ENCODE results near the gene ASB10.

The ASB10 gene

DNA sequence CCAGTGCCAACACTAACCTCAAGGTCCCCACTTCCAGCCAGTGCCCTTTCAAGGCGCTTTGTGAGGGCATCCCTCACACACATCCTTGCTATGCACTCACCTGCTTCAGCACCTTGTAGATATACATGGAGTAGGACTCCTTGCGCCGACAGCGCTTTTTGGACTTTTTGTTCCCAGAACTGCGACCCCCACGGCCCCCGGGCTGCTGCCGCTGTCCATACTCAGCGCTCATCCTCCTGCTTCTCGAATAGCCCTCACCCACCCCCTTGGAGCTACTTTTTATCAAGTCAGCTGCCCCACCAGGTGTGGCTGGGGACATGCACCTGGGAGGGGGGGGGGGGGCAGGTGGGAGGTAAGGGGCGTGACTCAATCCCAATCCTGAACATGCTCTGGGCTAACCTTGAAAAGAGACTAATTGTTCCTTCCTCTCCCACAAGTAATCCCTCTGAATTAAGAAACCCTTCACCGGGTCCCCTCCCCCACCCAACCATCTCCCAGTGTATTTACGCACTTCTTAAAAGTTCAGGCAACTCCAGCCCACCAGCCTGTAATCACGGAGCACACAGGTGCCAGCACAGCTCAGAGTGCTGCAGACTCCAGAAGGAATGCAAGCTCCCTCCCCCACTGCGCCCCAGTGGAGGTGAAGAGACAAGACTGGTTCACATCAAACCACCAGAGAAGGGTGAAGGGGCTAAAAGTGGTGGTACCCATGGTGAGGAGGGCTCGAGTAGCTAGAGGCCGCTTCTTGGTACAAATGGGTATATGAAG, 23.2 kb upstream of the ASB10 start, which contains the start of gene H2BK1:
Gene H2BK1, minus strand, starts transcription at position 402 of the 768 bp plus-strand sequence. Its CDS starts 170 bp downstream, at position 232.
- DNase-seq, result peak in 1 of 56 donors; percentile 7

DNA sequence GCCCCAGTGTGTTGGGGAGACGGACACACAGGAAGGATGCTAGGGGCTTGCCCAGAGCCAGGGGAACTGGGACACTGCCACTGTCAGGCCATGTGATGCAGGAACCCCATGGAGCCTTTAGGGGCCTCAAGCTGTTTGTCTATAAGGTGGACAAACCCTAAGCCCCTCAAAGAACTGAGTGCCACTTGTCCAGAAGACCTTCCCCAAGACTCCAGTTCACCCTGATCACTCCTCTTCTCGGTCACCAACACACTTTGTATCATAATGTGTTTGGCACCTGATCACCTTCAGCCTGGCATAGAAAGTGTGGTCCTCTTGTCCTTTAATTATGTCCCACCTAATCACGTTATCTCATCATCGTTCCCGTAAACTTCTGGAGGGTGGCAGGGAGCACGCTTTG, 22.5 kb upstream of the ASB10 start:
- DNase-seq, result no peak

DNA sequence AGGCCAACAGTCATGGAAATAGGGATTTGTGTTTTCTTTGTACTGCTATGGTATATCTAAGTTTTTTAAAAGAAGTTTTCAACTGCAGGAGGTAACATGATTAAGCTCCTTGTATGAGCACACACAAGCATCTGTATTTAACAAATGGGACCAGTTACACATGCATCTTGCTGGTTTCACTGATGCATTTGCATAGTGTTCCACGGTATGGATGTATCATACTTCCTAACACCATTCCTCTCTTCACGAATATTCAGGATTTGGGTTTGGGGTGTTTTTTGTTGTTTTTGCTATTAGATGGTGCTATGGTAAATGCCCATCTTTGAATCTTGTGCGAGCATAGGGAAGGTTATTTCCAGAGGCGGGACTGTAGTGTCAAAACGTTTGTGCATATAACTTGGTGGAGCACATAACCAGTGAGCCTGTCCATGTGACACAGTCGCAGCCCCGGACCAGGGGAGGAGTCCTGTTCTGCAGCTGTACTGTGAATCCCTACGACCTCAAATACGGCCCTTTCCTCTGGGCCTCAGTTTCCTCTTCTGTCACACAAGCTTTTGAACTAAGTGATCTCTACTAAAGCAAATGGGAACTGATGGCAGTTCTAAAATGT, 21.3 kb upstream of the ASB10 start:
- no peak for DNase-seq

DNA sequence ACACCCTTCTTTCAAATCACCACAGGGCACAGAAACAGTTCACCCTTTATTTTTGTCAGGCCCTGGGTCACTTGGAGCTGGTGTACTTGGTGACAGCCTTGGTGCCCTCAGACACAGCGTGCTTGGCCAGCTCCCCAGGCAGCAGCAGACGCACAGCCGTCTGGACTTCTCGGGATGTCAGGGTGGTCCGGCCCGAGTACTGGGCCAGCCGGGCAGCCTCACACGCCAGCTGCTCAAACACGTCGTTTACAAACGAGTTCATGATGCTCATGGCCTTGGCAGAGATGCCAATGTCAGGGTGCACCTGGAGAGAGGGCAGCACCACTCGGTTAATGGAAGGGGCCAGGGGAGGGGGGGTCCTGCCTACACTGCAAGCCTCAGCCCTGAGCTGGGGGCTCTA, 20.8 kb upstream of the ASB10 start:
- DNase-seq, result no peak

DNA sequence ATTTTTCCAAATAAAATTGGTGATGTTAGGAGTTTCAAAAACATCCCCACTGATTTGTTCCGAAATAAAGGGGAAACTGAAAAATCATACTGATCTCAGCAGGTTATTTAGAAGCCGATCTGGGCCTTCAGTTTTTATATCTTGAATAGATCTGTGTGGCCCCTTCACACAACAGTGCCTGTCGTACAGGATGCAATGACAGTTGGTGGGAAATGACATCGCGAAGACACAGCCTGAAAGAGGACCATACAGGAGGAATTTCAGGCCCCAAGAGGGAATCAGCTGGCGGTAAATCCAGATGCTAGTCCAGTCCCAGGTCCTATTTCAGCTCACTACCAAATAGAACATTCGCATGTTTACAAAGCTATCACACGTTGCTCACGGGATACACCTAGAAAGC, 20.3 kb upstream of the ASB10 start:
- no peak for DNase-seq

DNA sequence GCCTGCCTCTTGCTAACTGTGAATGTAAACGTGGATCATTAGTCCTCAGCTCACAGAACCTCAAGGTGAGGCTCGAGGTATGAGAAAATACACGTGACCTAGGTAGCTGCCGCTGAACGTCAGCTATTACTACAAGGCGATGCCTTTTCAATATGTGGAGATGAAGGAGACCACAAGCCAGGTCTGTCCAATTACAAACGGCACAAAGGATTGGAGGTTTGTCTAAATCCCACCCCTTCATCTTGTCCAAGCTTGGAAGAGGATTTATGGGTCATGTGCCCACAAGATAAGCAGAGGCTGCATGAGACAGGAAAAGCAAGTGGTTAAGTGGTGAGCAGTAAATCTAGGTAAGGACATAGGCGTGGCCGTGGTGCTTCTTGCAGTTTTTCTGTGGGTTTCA, 19.9 kb upstream of the ASB10 start:
- DNase-seq, result no peak

DNA sequence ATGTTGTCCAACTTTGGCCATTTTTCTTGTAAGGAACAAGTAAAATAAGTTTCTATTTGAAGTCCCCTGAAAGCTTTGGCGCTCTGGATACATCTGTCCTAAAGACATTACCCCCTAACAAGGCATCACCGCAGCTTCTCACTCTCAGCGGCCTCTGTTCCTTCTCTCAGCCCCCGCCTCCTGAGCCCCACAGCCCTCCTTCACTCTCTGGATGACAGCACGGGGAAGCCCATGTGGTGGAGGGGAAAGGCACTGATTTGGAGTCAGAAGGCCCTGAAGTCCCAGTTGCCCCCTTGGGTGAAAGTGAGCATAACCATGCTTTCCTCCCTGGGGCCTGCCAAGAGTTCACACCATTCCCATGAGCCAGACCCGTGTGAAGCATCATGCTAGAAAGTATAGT, 18.7 kb upstream of the ASB10 start:
- DNase-seq, result no peak

DNA sequence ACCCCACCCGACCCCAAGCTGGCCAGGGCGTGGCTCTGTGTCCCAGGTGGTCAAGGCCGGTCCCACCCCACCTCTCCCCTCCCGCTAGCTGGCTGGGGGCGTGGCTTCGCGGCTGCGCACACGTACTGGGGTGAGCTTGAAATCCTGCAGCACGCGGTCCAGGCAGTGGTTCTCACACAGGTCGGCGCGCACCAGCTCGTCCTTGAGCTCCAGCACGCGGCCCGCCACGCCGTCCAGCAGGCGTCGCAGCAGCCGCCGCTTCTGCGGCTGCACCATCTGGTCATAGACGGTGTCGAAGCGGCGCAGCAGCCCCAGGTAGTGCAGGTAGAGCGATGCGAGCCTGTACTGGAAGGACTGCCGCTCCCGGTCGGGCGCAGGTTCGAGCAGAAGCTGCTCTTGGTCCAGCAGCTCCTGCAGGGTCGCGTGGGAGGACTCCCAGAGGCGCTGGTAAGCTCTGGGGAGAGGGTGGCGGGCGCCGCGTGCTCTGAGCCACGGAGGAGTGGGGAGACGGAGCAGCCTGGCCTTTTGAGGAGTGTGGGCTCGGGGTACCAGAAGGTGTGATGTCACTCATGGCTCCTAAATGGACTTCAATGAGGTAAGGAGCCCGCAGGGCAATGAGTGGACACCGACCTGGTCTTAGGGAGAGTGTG, 17.5 kb upstream of the ASB10 start:
- DNase-seq, result no peak

DNA sequence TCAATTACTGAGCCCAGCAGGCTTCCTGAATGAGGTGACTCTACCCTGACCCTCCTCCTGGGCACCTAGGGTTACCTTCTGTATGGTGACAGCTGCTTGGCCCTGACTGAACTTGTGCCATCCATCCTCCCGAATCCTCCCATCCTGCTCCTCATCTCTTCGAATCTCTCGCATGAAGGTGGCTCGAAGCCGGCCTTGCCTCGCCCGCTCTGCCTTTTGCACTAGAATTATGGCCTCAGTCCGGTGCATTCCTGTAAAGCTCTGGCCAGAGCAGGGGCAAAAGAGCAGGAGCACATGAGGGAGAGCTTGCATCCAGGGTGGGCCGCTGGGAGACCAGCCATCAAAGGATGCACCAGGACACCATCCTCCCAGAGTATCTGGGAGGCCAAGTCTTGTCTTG, 15.8 kb upstream of the ASB10 start:
- DNase-seq, result no peak

DNA sequence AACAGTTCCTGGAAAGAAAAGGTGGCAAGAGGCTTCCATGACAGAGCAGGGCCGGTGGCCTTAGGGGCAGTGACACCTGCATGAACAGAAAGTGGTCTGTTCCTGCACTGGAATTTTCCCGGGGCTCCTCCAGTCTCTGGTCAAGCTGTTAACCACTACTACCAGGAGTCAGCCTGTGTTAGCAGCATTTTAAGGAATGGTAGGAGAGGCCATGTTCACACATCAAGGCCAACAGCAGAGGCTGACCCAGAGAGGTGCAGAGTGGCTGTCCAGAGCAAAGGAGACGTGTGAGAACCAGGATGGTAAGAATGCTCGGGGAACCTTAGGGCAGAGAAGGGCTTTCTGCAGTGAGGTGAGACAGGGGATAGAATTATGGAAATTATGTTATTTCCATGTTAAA, 14.7 kb upstream of the ASB10 start:
- no peak for DNase-seq

DNA sequence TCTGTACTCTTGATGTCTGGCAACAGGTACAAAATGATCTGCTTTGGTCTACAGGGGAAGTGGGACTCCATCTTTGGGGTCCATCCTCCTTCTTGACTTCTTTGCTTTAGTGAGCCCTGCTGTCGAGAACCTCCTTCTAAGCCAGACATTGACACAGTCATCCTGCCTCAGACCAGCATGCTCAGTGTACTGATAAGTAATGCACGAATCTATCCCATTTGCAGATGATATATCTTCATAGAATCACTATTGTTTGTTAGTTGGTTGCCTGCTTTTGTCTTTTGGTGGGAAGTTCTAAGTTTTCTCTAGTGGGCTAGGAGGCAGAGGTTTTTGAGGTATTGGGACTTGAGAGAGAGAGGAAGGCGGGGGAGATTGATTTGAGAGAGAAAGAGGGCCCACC, 14.3 kb upstream of the ASB10 start:
- no peak for DNase-seq

DNA sequence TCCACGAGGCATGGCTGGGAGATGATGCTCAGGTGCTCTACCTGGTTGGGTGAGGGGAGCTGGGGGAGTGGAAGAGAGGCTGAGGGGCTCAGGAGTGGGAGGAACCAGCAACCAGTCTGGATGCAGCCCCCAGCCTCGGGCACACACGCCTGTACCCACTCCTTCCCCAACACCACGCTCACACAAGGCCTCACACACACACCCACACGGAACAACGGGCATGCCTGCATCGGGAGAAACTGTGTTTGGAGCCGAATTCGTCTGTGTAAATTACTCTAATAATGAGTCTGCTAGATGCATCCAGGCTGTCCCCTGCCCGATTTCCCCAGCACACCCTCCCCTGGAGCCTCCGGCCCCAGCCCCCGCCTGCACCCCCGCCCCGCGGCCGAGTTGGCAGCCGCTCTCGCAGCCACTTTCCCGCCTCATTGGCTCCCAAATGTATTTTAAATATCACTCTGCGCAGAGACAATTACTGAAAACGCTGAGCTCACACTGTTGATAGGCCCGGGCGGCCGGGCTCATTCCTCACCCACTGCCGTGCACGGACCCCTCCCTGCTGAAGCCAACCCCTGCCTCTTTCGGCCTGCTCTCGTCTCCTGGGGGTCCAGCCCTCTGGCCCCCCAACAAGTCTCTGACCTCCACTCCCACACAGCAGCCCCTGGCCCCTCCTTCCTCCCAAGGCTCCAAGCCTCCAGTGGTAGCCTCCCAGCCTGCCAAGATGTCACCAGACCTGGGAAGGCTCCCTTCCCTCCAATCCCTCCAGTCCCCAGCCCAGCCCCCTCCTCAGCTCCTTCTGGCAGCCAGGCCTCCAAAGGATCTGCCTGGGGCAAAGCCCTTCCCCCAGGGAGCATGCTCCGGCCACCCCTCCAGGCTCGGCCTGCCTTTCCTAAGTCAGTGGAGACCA, 12.1 kb upstream of the ASB10 start:
- peak in 10 of 56 donors; percentile 6 to 41 (median 20) for DNase-seq

DNA sequence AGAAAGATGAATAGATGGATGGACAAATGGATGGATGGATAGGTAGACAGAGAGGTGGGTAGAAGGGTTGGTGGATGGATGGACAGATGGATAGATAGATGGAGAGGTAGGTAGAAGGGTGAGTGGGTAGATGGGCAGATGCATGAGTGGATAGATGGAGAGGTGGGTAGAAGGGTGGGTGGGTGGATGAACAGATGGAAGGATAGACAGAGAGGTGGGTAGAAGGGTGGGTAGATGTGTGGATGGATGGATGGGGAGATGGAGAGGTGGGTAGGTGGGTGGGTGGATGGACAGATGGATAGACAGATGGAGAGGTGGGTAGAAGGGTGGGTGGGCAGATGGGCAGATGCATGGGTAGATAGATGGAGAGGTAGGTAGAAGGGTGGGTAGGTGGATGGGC, 10.9 kb upstream of the ASB10 start:
- no peak for DNase-seq

DNA sequence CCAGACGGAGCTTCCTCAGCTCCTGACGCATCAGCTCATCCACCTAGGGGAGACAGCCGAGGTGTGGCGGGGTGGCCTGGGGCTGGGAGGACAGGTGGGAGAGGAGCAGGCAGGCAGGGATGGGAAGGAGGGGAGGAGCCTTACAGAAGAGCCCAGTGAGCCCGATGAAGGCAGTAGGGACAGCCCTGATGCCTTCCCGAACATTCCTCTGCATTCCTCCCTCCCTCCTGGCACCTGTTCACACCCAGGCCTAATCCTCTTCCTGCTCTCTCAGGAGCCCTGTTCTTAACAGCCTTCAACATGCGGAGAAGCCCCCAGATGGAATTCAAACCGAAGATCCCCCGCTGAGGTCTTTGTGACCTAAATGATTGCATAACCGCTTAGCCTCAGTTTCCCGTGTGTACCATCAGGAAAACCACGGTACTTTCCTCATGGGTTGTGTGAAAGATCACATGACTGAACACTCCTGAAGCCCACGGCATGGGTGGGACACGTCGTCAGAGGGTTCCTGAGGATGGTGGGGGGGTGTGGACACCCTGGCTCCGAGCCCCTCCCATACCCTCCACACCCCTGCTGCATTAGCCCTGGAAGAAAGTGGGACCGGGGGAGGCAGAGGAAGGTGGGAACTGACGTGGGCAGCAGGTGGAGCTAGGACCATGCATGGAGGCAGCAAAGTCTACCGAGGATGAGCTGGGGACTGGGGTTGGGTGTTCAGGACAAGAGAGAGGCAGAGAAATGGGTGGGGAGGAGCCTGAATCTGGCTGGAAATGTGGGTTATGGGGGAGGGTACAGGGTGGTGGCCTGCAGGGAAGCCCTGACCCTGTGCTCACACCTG, 8.8 kb upstream of the ASB10 start:
- no peak for DNase-seq

DNA sequence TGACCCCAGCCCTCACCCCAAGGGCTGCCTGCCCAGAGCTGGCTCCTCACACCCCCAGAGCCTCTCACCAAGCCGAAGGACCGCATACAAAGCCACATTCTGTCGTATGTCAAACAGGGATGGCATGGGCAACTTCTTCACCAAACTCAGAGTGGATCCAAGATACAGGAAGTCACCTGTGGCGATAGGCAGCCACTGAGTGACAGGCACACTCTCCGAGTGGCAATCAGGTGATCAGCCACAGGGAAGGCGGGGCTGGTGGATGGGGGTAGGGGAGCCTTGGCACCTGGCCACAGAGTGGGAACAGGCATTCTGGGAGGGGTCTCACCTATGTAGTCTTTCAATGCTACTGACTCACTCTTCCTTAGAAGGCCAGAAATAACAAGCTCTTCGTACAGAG, 7.1 kb upstream of the ASB10 start:
- no peak for DNase-seq

DNA sequence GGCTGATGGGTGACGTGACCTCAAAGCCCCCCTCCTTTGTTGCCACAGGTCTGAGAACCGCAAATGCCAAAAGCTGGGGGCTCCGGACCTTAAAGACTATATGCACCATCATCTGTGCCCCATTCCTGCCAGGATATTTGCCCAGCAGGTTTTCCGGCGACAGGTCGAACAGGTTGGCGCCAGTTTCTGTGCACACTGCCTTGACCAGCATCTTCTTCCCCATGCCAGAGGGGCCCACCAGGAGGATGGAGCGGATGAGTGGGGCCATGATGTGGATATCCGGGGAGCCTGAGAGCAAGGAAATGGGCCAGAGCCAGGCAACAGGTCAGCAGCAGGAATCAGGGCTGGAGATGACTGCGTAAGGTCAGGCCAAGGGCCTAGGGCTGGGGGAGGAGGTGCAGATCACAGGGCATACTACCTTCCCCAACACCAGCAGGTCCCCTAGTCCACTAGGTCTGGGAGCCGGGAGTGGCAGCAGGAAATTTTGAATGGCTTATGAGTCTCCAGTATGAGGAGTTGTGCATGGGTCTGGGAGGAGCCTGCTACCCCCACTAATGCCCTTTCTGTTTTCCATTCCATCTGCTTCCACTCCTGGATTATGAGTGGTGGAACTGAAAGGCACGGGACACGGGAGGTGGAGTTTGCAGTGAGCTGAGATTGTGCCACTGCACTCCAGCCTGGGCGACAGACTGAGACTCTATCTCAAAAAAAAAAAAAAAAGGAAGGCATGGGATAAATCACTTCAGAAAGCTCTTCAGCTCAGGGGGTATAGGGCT, 6.3 kb upstream of the ASB10 start:
- no peak for DNase-seq

DNA sequence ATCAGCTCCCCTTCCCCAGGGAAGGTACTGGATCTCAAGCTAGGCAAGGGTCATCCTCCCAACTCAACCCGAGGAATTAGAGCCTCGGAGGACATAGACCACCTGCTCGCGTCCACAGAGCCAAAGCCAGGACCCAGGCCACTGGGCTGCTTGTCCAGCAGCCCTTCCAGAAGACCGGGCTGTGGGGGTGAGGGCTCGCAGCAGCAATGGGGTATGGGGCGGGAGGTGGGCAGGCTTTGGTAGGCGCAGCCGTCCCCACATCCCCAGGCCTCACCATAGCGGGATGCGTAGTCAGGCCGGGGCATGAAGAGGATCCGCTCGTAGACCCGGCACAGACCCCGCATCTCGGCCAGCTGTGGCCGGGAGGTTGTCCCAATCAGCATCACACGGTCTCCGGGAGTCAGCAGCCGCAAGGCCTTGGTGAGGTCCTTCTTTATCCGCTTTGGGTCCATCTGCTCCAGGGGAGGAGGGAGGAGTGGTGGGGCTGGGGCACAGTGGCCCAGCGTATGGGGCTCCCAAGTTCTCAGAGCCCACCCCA, 5.0 kb upstream of the ASB10 start:
- DNase-seq, result no peak

DNA sequence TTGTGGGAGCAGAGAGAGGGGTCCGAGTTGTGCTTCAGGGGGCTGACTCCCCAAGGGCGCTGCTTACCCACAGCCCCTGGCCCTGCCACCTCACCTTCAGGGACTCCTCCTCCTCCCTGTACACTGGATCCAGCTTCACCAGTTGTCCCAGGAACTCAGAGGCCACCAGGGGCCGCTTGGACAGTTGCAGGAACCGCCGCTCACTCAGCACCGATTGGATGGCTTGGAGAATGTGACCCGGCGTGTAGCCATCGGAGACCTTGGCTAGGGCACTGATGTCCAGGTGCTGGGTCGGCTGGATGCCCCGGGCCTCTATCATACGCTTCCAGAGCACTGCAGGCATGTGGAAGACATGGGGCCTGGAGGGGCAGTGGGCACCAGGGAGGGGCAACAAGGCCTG, 4.5 kb upstream of the ASB10 start:
- DNase-seq, result no peak

DNA sequence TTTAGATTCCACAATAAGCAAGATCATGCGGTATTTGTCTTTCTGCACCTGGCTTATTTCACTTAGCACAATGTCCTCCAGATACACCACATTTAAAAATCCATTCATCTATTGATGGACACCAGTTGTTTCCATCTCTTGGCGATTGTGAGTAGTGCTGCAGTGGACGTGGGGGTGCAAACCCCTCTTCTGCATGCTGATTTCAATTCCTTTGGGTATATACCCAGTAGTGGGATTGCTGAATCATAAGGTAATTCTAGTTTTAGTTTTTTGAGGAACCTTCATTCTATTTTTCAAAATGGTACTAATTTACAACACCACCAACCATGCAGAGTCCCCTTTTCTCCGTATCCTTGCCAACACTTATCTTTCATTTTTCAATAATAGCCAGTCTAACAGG, 2.0 kb upstream of the ASB10 start:
- DNase-seq, result no peak

DNA sequence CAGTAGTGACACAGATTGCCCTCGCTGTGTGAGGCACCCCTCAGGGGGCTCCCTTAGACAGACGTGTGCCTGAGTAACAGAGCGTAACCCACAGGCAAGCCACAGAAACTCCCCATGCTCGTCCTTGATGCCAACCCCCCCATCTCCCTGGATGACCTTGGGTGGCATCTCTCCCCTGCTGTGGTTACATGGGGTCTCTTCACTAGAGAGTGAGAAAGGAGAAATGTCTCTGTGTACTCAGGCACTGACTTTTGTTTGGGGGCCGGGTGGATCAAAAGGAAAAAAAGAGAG, 1.1 kb upstream of the ASB10 start:
- no peak for DNase-seq

Data from nucleus accumbens (tissue), 56 donors.